ENCODE data around the gene TDRD7.

- TF ChIP-seq POLR2A (IDR thresholded peaks at IDR 0.05; ENCODE audit: low read depth, low read length) (no peak), TAF1 (IDR thresholded peaks at IDR 0.05; ENCODE audit: borderline replicate concordance, low read depth, low read length) (no peak), POLR2AphosphoS5 (IDR thresholded peaks at IDR 0.05; ENCODE audit: low read depth, low read length) (no peak)
Observed at GRCh38 chr9:97395745-97396144, 16.2 kb upstream of the TDRD7 start.
